SK-N-SH (cell line): ENCODE data around the gene TFPI. TPM values are rescaled to one million over a fixed set of nuclear protein-coding genes. Genes with fewer than 3 reads are reported as not detected.

Experiments
- CTCF ChIA-PET: fragments of 300-600, 350-600 bp; formaldehyde crosslinking; extraction: SDS; loops from one replicate; lab custom pipeline; 2021; lab: Yijun Ruan, JAX
- POLR2A ChIA-PET: fragments of 350-600 bp; sonication (Branson Sonifier 250); formaldehyde crosslinking; extraction: SDS; loops from one replicate; lab custom pipeline; 2020; ENCODE audit warnings: antibody characterized with exemption, inconsistent platforms; lab: Yijun Ruan, JAX
- DNase-seq: peaks from one replicate; pipeline ENCODE4 v3.0.0; 2012
- H2AFZ ChIP-seq: fragments of 200-600 bp; sonication (generic); 2 replicates; pipeline ENCODE4 v1.8.1; 2016; ENCODE audit warnings: antibody characterized with exemption, mild to moderate bottlenecking, low read depth
- H3F3A ChIP-seq: fragments of 200-600 bp; sonication (generic); replicated peaks from 2 replicates; pipeline ENCODE3; 2016; ENCODE audit warnings: antibody characterized with exemption, mild to moderate bottlenecking; ENCODE audit not compliant: insufficient read depth
- H3K27ac ChIP-seq, 2 experiments: fragments of 200-500 bp in 1 of 2; fragments of 200-600 bp in 1 of 2; sonication (Bioruptor generic) in 1 of 2; sonication (generic), shearing (Covaris generic) in 1 of 2; 2 replicates each; pipeline versions ENCODE4 v1.5.1 to v1.6.1; 2014 to 2016; ENCODE audit warnings: low read depth in 2 of 2, inconsistent platforms in 1 of 2, low read length in 1 of 2, mild to moderate bottlenecking in 1 of 2, mixed read lengths in 1 of 2
- H3K27me3 ChIP-seq: fragments of 200-600 bp; sonication (generic), shearing (Covaris generic); 2 replicates; pipeline ENCODE4 v1.6.1; 2016; ENCODE audit warnings: mixed run types; ENCODE audit not compliant: insufficient read depth
- H3K36me3 ChIP-seq, 2 experiments: fragments of 200-500 bp in 1 of 2; fragments of 200-600 bp in 1 of 2; sonication (Bioruptor generic) in 1 of 2; sonication (generic) in 1 of 2; replicated peaks in 1 of 2; 2 replicates each; pipeline versions ENCODE3 to v1.5.1; 2014 to 2016; ENCODE audit warnings: low read length in 1 of 2, mild to moderate bottlenecking in 1 of 2; ENCODE audit not compliant: insufficient read depth in 2 of 2, control insufficient read depth in 1 of 2
- H3K4me1 ChIP-seq, 2 experiments: fragments of 200-500 bp in 1 of 2; fragments of 200-600 bp in 1 of 2; sonication (Bioruptor generic) in 1 of 2; sonication (generic), shearing (Covaris generic) in 1 of 2; 2 replicates each; pipeline versions ENCODE4 v1.5.1 to v1.6.1; 2014 to 2016; ENCODE audit warnings: low read depth in 1 of 2, low read length in 1 of 2, mixed run types in 1 of 2; ENCODE audit not compliant: insufficient read depth in 2 of 2, control insufficient read depth in 1 of 2
- H3K4me2 ChIP-seq: fragments of 200-600 bp; sonication (generic), shearing (Covaris generic); 2 replicates; pipeline ENCODE4 v1.6.1; 2017; ENCODE audit warnings: mixed run types
- H3K4me3 ChIP-seq, 2 experiments: fragments of 200-500 bp in 1 of 2; fragments of 200-600 bp in 1 of 2; sonication (Bioruptor generic) in 1 of 2; sonication (generic), shearing (Covaris generic) in 1 of 2; 2 replicates each; pipeline versions ENCODE4 v1.5.1 to v1.8.1; 2014 to 2016; ENCODE audit warnings: low read depth in 2 of 2, inconsistent platforms in 1 of 2, low read length in 1 of 2, mild to moderate bottlenecking in 1 of 2, mixed read lengths in 1 of 2, moderate library complexity in 1 of 2
- H3K79me2 ChIP-seq: fragments of 200-600 bp; sonication (generic); 2 replicates; pipeline ENCODE4 v1.8.1; 2017; ENCODE audit warnings: mild to moderate bottlenecking; ENCODE audit not compliant: insufficient read depth
- H3K9ac ChIP-seq: fragments of 200-600 bp; sonication (generic); 2 replicates; pipeline ENCODE4 v1.6.1; 2017; ENCODE audit warnings: mixed run types
- H3K9me2 ChIP-seq: fragments of 200-600 bp; sonication (generic); 2 replicates; pipeline ENCODE4 v1.6.1; 2017; ENCODE audit warnings: mixed run types
- H3K9me3 ChIP-seq: fragments of 200-600 bp; sonication (generic); 2 replicates; pipeline ENCODE4 v1.6.1; 2017; ENCODE audit warnings: mixed run types, mild to moderate bottlenecking, moderate library complexity
- H4K20me1 ChIP-seq: fragments of 200-600 bp; sonication (generic); 2 replicates; pipeline ENCODE4 v1.6.1; 2017; ENCODE audit warnings: mild to moderate bottlenecking, mixed run types; ENCODE audit not compliant: insufficient read depth
- ELF1 ChIP-seq: IDR thresholded peaks from 2 replicates; pipeline ENCODE4 v1.4.0; 2012
- MEF2A ChIP-seq: IDR thresholded peaks from 2 replicates; pipeline ENCODE4 v1.4.0; 2012; ENCODE audit warnings: low read depth, borderline replicate concordance
- NRF1 ChIP-seq: IDR thresholded peaks from 2 replicates; pipeline ENCODE4 v1.6.1; 2012; ENCODE audit warnings: low read depth, mild to moderate bottlenecking, low read length
- POLR2AphosphoS5 ChIP-seq: IDR thresholded peaks from 2 replicates; pipeline ENCODE4 v1.6.1; 2012; ENCODE audit warnings: low read depth, low read length
- RAD21 ChIP-seq: IDR thresholded peaks from 2 replicates; pipeline ENCODE4 v1.6.1; 2012; ENCODE audit warnings: mild to moderate bottlenecking, low read length
- REST ChIP-seq: IDR thresholded peaks from 2 replicates; pipeline ENCODE4 v1.6.1; 2012; ENCODE audit warnings: mild to moderate bottlenecking, low read depth, low read length, moderate library complexity
- RFX5 ChIP-seq: IDR thresholded peaks from 2 replicates; pipeline ENCODE4 v1.6.1; 2012; ENCODE audit warnings: mild to moderate bottlenecking, improper control_type of control experiment, low read length
- RXRA ChIP-seq: IDR thresholded peaks from 2 replicates; pipeline ENCODE4 v1.4.0; 2012; ENCODE audit warnings: low read depth, mild to moderate bottlenecking, borderline replicate concordance
- SMC3 ChIP-seq: IDR thresholded peaks from 2 replicates; pipeline ENCODE4 v1.6.1; 2012; ENCODE audit warnings: low read depth, low read length, improper control_type of control experiment
- TCF12 ChIP-seq: IDR thresholded peaks from 2 replicates; pipeline ENCODE4 v1.4.0; 2012
- WGBS: methylation state at CpG from one replicate; pipeline ENCODE4 v1.1.6; 2017; ENCODE audit warnings: low lambda C conversion rate; 5-methylcytosine and 5-hydroxymethylcytosine counted together
- polyA plus RNA-seq, 3 experiments: library from polyadenylated mRNA; depleted of rRNA; stranded (reverse); fragments of >200 nt; gene quantifications; 2 replicates each; pipeline ENCODE4 v1.2.3, GENCODE V29; 2012
- TF ChIP-seq, protein P1 (sequence below): fragments of 200-600 bp; sonication (generic); IDR thresholded peaks from 2 replicates; pipeline ENCODE4 v1.6.1; 2017; ENCODE audit warnings: antibody characterized with exemption, mild to moderate bottlenecking, moderate library complexity

Gene TFPI
- polyA plus RNA-seq, 1 of the 3 experiments (the other 2 are of a cell fraction), result 2.1 TPM

- Histone ChIP-seq H3K27me3 (no peaks in the 10 kb centered on the region), H3K4me1 (peaks cover 0 to 3% of the 10 kb centered on the region in 2 experiments; a peak in 3 of 4 replicates), H3K9me3 (no peaks in the 10 kb centered on the region; the same call in 1 of the 2 replicates), H3K4me3 (peak overlapping the region in 1 of 2 experiments; percentile 45; a peak in 2 of 4 replicates), H3K27ac (peak overlapping the region in 1 of 2 experiments; percentile 35; a peak in 2 of 4 replicates), H3F3A (peaks cover 23% of the 10 kb centered on the region), H3K79me2 (no peaks in the 10 kb centered on the region), H3K4me2 (peak overlapping the region; percentile 17), H3K9me2 (peaks cover 2% of the 10 kb centered on the region; the same call in 1 of the 2 replicates), H2AFZ (peak overlapping the region; percentile 75), H3K36me3 (no peaks in the 10 kb centered on the region), H3K9ac (peak overlapping the region; percentile 40; the same call in 1 of the 2 replicates), H4K20me1 (no peaks in the 10 kb centered on the region)
- TF ChIP-seq SMC3 (peak; percentile 72), POLR2AphosphoS5 (no peak), MEF2A (no peak), RXRA (no peak), RFX5 (no peak), NRF1 (no peak), RAD21 (peak; percentile 66), REST (no peak), TCF12 (no peak), ELF1 (no peak)
- TF ChIP-seq, protein P1, sequence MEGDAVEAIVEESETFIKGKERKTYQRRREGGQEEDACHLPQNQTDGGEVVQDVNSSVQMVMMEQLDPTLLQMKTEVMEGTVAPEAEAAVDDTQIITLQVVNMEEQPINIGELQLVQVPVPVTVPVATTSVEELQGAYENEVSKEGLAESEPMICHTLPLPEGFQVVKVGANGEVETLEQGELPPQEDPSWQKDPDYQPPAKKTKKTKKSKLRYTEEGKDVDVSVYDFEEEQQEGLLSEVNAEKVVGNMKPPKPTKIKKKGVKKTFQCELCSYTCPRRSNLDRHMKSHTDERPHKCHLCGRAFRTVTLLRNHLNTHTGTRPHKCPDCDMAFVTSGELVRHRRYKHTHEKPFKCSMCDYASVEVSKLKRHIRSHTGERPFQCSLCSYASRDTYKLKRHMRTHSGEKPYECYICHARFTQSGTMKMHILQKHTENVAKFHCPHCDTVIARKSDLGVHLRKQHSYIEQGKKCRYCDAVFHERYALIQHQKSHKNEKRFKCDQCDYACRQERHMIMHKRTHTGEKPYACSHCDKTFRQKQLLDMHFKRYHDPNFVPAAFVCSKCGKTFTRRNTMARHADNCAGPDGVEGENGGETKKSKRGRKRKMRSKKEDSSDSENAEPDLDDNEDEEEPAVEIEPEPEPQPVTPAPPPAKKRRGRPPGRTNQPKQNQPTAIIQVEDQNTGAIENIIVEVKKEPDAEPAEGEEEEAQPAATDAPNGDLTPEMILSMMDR, result peak; percentile 79
- DNase-seq, result peak; percentile 8
- POLR2A ChIA-PET, result no interaction called here
- CTCF ChIA-PET, result interaction anchor here (0.6 to 15.4 kb wide), 55 partner anchors 11 to 1846 kb away, joined by 3 to 335 read pairs (median 4); partner anchors contain the start of gene GULP1
- 22% methylated on average over 4 of the region's 4 CpGs for WGBS
These were observed 27.1 kb upstream of the TFPI start for GRCh38 chr2:187581125-187581896.
